Sigmoid colon (tissue), 7 donors: Measurements from ENCODE around the gene NTF3. TPM values are rescaled to one million over a fixed set of nuclear protein-coding genes. Genes with fewer than 3 reads are reported as not detected.
A peak's percentile ranks its signal among the peaks of the same experiment; 100 is the strongest.

Experiments used
- DNase-seq: peaks from one replicate; pipeline ENCODE4 v3.0.0-alpha.2; 2019
- H3K27ac ChIP-seq, 4 donors: fragments of 200-600 bp; sonication (generic); one replicate each; pipeline ENCODE4 v1.5.1; 2016 to 2019; ENCODE audit warnings: mild to moderate bottlenecking in 1 of 4
- H3K27me3 ChIP-seq, 3 donors: fragments of 200-600 bp; sonication (generic); one replicate each; pipeline ENCODE4 v1.5.1; 2019; ENCODE audit warnings: mild to moderate bottlenecking in 1 of 3
- H3K36me3 ChIP-seq, 4 donors: fragments of 200-600 bp; sonication (generic); one replicate each; pipeline ENCODE4 v1.5.1; 2016 to 2019
- H3K4me1 ChIP-seq, 4 donors: fragments of 200-600 bp; sonication (generic); one replicate each; pipeline ENCODE4 v1.5.1; 2017 to 2019
- H3K4me3 ChIP-seq, 4 donors: fragments of 200-600 bp; sonication (generic); one replicate each; pipeline ENCODE4 v1.5.1; 2017 to 2019; ENCODE audit warnings: mild to moderate bottlenecking in 2 of 4, moderate library complexity in 1 of 4
- H3K9me3 ChIP-seq, 4 donors: fragments of 200-600 bp in 3 of 4; sonication (generic) in 3 of 4; one replicate each; pipeline versions ENCODE4 v1.5.1 to v1.6.1; 2013 to 2019
- EP300 ChIP-seq, 4 donors: sonication (generic); formaldehyde crosslinking; IDR thresholded peaks; one replicate each; pipeline ENCODE4 v1.6.1; 2017; ENCODE audit warnings: antibody characterized with exemption in 4 of 4
- POLR2A ChIP-seq, 2 donors: fragments of 450-650 bp; IDR thresholded peaks; one replicate each; pipeline ENCODE4 v1.6.1; 2016; ENCODE audit warnings: antibody characterized with exemption in 2 of 2, mild to moderate bottlenecking in 2 of 2, moderate library complexity in 2 of 2
- POLR2AphosphoS5 ChIP-seq, 4 donors: sonication (generic); formaldehyde crosslinking; IDR thresholded peaks; one replicate each; pipeline ENCODE4 v1.6.1; 2017; ENCODE audit warnings: antibody characterized with exemption in 4 of 4
- WGBS, 2 donors: extraction: QIAGEN DNeasy Blood & Tissue Kit; methylation state at CpG; one replicate each; pipeline ENCODE4 v1.1.7; 2013; 5-methylcytosine and 5-hydroxymethylcytosine counted together
- intact Hi-C: fragments of 100-400 bp; cut with DNase I; formaldehyde crosslinking; loops from one replicate; pipeline ENCODE4 v1.15.1; 2023
- polyA plus RNA-seq, 3 donors: library from polyadenylated mRNA; stranded (reverse); fragments of 200-250 nt; gene quantifications; one replicate each; pipeline ENCODE4 v1.2.3, GENCODE V29; 2013
- total RNA-seq, 4 donors: library from RNA; depleted of rRNA; stranded (reverse); fragments of >200 nt; gene quantifications; one replicate each; pipeline ENCODE4 v1.1.0, GENCODE V29; 2016
- TF ChIP-seq, protein P1 (sequence below), 4 experiments: fragments of 450-650 bp in 3 of 4; fragments of 200-600 bp in 1 of 4; IDR thresholded peaks; one replicate each; pipeline ENCODE4 v1.5.1; 2016 to 2019; ENCODE audit warnings: antibody characterized with exemption in 4 of 4, mild to moderate bottlenecking in 3 of 4, moderate library complexity in 2 of 4
- donor health status: healthy with polysubstance abuse.
- donor health status: Bipolar disorder and iron deficiency.
- donor health status: healthy.

The NTF3 gene
- total and polyA plus RNA-seq, 7 donors: 0.71 to 1.8 (median 0.95) TPM; not detected in 2

- no peak overlapping the region for H3K27ac ChIP-seq
- peaks cover 0 to 6% (median 0%) of the 10 kb centered on the region in 3 donors for H3K27me3 ChIP-seq
- TF ChIP-seq POLR2AphosphoS5 (IDR thresholded peaks at IDR 0.05) (no peak), POLR2A (IDR thresholded peaks at IDR 0.05) (no peak), EP300 (IDR thresholded peaks at IDR 0.05) (no peak)
- TF ChIP-seq, protein P1, sequence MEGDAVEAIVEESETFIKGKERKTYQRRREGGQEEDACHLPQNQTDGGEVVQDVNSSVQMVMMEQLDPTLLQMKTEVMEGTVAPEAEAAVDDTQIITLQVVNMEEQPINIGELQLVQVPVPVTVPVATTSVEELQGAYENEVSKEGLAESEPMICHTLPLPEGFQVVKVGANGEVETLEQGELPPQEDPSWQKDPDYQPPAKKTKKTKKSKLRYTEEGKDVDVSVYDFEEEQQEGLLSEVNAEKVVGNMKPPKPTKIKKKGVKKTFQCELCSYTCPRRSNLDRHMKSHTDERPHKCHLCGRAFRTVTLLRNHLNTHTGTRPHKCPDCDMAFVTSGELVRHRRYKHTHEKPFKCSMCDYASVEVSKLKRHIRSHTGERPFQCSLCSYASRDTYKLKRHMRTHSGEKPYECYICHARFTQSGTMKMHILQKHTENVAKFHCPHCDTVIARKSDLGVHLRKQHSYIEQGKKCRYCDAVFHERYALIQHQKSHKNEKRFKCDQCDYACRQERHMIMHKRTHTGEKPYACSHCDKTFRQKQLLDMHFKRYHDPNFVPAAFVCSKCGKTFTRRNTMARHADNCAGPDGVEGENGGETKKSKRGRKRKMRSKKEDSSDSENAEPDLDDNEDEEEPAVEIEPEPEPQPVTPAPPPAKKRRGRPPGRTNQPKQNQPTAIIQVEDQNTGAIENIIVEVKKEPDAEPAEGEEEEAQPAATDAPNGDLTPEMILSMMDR (IDR thresholded peaks at IDR 0.05): no peak
- H3K4me1 ChIP-seq: no peaks in the 10 kb centered on the region
- intact Hi-C loops: no loop called here
- DNase-seq: no peak
- no peak overlapping the region for H3K4me3 ChIP-seq
- no peaks in the 10 kb centered on the region for H3K9me3 ChIP-seq
- 63 to 87% methylated on average over 4 of the region's 4 CpGs for WGBS, 2 donors
- no peaks in the 10 kb centered on the region for H3K36me3 ChIP-seq
Measured at GRCh38 chr12:5485454-5485853, 53.5 kb downstream of the NTF3 start.

DNA sequence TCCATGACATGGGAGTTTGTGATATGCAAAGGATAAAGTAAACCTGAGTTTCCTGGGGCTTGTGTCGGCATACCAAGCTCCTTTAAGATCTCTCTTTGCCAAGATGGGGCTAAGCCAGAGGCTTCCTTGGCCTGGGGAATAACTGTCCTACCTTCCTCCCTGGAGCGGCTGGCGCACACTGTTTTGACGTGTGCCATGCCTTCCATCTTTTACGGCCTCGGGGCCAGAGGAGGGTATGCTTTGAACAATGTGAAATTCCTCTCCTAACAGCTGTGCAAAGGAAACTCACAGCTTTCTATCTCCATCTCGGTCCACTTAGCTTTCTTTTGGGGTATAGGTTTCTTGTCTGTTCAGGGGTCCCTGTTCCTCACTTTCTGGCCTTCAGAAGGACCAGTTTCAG, 55.2 kb downstream of the NTF3 start:
- H3K27me3 ChIP-seq: no peaks in the 10 kb centered on the region
- 78 to 91% methylated on average over 7 of the region's 7 CpGs for WGBS, 2 donors
- intact Hi-C loops: no loop called here
- no peaks in the 10 kb centered on the region for H3K9me3 ChIP-seq
- H3K27ac ChIP-seq: no peak overlapping the region
- no peak for TF ChIP-seq EP300 (IDR thresholded peaks at IDR 0.05)
- DNase-seq: no peak
- H3K36me3 ChIP-seq: no peaks in the 10 kb centered on the region
- no peaks in the 10 kb centered on the region for H3K4me1 ChIP-seq
- no peak overlapping the region for H3K4me3 ChIP-seq

- 90 to 91% methylated on average over 6 of the region's 6 CpGs for WGBS, 2 donors
Measured at GRCh38 chr12:5487948-5488625, 56.2 kb downstream of the NTF3 start.

GRCh38 chr12:5488626-5488955, 56.7 kb downstream of the NTF3 start:
- intact Hi-C loops: no loop called here
- Histone ChIP-seq H3K4me3 (no peak overlapping the region), H3K27ac (no peak overlapping the region), H3K36me3 (no peaks in the 10 kb centered on the region), H3K4me1 (no peaks in the 10 kb centered on the region), H3K27me3 (no peaks in the 10 kb centered on the region), H3K9me3 (no peaks in the 10 kb centered on the region)
- WGBS, 2 donors: 82 to 83% methylated on average over 2 of the region's 2 CpGs
- TF ChIP-seq POLR2A (IDR thresholded peaks at IDR 0.05) (no peak), POLR2AphosphoS5 (IDR thresholded peaks at IDR 0.05) (no peak), EP300 (IDR thresholded peaks at IDR 0.05) (no peak)
- TF ChIP-seq, protein P1 (IDR thresholded peaks at IDR 0.05): no peak
- DNase-seq: no peak

More at GRCh38 chr12:5487948-5488625, 56.2 kb downstream of the NTF3 start:
- no peak overlapping the region for H3K27ac ChIP-seq
- H3K27me3 ChIP-seq: no peaks in the 10 kb centered on the region
- no peak for DNase-seq
- TF ChIP-seq POLR2AphosphoS5 (IDR thresholded peaks at IDR 0.05) (no peak), POLR2A (IDR thresholded peaks at IDR 0.05) (no peak), EP300 (IDR thresholded peaks at IDR 0.05) (no peak)
- TF ChIP-seq, protein P1 (IDR thresholded peaks at IDR 0.05): no peak
- H3K4me3 ChIP-seq: no peak overlapping the region
- no peaks in the 10 kb centered on the region for H3K9me3 ChIP-seq
- H3K4me1 ChIP-seq: no peaks in the 10 kb centered on the region
- intact Hi-C loops: no loop called here
- H3K36me3 ChIP-seq: no peaks in the 10 kb centered on the region

GRCh38 chr12:5489017-5489416, 57.1 kb downstream of the NTF3 start:
- Histone ChIP-seq H3K27me3 (no peaks in the 10 kb centered on the region), H3K9me3 (no peaks in the 10 kb centered on the region), H3K36me3 (no peaks in the 10 kb centered on the region), H3K4me3 (no peak overlapping the region), H3K27ac (peak overlapping the region in 1 of 4 donors; percentile 22), H3K4me1 (no peaks in the 10 kb centered on the region)
- no peak for TF ChIP-seq POLR2A (IDR thresholded peaks at IDR 0.05)
- WGBS, 2 donors: 80 to 85% methylated on average over 5 of the region's 5 CpGs
- intact Hi-C loops: no loop called here
- no peak for DNase-seq
